HG03025 (cell line): ENCODE data around the gene MAP3K2.

Experiments
- ATAC-seq: cut with Tn5 transposase; IDR thresholded peaks from one replicate; pipeline ENCODE4 v1.9.1; 2021; ENCODE audit warnings: mild to moderate bottlenecking, moderate library complexity; ENCODE audit not compliant: unreplicated experiment, low FRiP score

MAP3K2 gene

DNA sequence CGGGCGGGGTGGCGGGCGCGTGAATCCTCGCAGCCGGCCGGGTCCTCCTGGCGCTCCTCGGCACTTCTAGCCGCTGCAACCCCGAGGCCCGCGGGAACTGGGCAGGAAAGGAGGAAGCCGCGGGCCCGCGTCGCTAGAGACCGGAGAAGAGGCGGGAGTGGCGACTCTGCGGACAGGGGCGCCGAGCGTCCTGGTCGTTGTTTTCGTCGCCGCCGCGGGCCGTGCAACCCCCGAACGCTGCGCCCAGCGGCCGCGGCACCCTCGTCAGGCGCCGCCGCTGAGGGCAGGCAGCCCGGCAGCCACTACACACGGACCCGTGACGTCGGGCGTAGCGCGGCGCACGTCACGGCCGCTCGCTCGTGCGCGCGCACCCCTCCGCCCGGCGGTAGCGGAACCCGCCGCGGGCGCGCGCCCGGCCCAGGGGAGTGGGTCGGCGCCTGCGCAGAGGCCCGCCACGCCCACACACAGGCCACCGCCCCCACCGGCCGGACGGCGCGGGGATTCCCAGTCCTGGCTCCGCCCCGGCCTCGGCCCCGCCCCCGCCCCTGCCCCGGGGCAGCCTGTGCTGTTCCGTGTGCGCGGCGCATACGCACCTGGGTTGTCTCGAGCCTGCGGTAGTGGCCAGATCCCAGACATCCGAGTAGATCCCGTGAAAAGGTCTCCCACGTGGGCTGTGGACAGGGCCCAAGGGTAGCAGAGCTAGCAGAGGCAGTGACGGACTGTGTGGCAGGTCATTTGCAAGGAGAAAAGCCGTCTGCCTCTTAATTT is at the start of gene MAP3K2:
Gene MAP3K2, minus strand, starts transcription at position 321 of the 768 bp plus-strand sequence. CDS start 44,846 bp downstream, outside the sequence.
- ATAC-seq: peak; percentile 71

- ATAC-seq: no peak
Observed at GRCh38 chr2:127437056-127437455, 49.3 kb upstream of the MAP3K2 start.

- ATAC-seq: no peak
Observed at GRCh38 chr2:127434515-127434914, 46.7 kb upstream of the MAP3K2 start.

GRCh38 chr2:127431408-127432023 is 43.7 kb upstream of the MAP3K2 start:
- ATAC-seq: no peak

GRCh38 chr2:127429844-127430425 is 42.2 kb upstream of the MAP3K2 start:
- no peak for ATAC-seq

DNA sequence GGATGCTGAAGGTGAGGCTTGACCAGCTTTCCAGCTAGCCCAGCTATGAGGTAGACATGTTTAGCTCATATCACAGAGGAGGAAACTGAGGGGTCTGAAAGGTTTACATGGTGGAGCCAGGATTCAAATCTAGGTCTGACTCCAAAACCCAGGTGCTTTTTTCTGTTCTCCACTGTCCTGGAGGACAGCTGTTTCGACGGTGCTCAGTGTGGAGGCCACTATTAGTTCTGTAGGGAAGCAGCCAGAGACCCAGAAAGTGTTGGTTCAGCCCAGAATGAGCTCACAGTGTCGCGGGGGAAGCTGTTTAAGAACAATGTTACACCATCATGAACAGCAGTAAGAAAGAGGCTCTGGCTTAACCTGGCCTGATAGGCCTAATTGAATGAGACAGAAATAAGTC is 41.5 kb upstream of the MAP3K2 start:
- ATAC-seq: no peak

- ATAC-seq: no peak
Observed at GRCh38 chr2:127428815-127429109, 41.0 kb upstream of the MAP3K2 start.

- no peak for ATAC-seq
Observed at GRCh38 chr2:127428057-127428814, 40.5 kb upstream of the MAP3K2 start.

GRCh38 chr2:127427376-127428056 is 39.7 kb upstream of the MAP3K2 start:
- no peak for ATAC-seq

GRCh38 chr2:127426501-127427354 is 39.0 kb upstream of the MAP3K2 start:
- ATAC-seq: no peak

- no peak for ATAC-seq
Observed at GRCh38 chr2:127425540-127426490, 38.0 kb upstream of the MAP3K2 start.

DNA sequence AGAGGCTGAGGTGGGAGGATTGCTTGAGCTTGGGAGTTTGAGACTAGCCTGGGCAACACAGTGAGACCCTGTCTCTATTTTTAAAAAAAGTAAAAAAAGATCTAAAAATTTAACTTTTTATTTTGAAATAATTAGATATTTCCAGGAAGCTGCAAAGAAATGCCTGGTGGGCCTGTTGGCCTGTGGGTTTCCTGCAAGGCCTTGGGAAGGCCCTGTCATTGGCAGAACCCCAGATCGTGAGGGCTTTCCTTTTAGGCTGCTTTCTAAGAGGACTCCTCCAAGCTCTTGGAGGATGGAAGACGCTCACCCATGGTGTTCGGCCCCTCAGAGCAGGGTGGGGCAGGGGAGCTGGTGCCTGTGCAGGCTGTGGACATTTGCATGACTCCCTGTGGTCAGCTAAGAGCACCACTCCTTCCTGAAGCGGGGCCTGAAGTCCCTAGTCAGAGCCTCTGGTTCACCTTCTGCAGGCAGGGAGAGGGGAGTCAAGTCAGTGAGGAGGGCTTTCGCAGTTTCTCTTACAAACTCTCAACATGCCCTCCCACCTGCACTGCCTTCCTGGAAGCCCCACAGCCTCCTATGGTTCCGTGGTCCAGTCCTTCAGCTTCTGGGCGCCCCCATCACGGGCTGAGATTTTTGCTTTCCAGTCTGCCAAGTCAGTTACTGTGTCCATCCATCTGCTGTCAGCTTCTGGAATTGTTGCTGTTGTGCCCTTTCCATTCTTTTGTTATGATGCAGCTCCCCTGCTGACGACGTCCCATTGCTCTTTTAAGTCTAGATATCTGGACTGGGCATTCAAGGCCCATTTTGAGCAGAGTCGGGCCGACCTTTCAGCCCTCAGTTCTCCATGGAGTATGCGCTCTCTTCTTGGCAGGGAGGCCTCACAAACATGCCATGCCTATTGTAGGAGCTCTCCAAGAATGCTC is 37.1 kb upstream of the MAP3K2 start:
- ATAC-seq: no peak

DNA sequence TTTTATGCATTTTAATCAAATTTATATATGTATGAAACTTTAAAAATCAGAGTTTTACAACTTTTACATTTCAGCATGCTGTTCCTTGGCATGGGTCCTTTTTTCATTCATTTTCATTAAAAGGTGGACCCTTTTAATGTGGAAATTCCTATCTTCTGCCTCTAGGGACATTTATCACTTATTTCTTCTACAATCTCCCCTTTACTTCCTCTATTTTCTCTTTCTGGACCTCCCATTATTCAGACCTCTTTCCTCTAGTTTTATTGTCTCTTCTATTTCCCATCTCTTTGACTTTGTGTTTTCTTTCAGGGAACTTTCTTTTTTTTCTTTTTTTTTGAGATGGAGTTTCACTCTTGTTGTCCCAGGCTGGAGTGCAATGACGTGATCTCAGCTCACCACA is 36.1 kb upstream of the MAP3K2 start:
- no peak for ATAC-seq

- ATAC-seq: no peak
Observed at GRCh38 chr2:127423478-127423843, 35.7 kb upstream of the MAP3K2 start.

DNA sequence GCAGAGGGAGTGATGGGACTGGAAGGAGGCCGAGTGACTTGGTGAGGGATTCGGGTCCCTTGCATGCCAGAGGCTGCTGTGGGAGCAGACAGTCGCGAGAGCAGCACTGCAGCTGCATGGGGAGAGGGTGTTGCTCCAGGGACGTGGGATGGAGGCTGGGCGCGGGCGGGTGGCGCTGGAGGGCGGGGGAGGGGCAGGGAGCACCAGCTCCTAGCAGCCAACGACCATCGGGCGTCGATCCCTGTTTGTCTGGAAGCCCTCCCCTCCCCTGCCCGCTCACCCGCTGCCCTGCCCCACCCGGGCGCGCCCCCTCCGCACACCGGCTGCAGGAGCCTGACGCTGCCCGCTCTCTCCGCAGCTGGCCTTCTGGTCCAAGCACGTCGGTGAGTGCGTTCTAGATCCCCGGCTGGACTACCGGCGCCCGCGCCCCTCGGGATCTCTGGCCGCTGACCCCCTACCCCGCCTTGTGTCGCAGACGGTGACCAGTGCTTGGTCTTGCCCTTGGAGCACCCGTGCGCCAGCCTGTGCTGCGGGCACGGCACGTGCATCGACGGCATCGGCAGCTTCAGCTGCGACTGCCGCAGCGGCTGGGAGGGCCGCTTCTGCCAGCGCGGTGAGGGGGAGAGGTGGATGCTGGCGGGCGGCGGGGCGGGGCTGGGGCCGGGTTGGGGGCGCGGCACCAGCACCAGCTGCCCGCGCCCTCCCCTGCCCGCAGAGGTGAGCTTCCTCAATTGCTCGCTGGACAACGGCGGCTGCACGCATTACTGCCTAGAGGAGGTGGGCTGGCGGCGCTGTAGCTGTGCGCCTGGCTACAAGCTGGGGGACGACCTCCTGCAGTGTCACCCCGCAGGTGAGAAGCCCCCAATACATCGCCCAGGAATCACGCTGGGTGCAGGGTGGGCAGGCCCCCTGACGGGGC is 35.0 kb upstream of the MAP3K2 start:
- ATAC-seq: no peak

GRCh38 chr2:127421871-127422558 is 34.2 kb upstream of the MAP3K2 start:
- no peak for ATAC-seq
